Fibroblast of peridontal ligament (primary cell): ENCODE data around the gene LYST.

ENCODE experiments used
- DNase-seq: peaks from one replicate; pipeline ENCODE4 v3.0.0-alpha.2; 2010; ENCODE audit errors: extremely low read depth

LYST gene

GRCh38 chr1:235885655-235886262 is 19.1 kb upstream of the LYST start:
- no peak for DNase-seq

- peak; percentile 100 for DNase-seq
Observed at GRCh38 chr1:235883261-235883927, 16.7 kb upstream of the LYST start.

GRCh38 chr1:235882816-235883215 is 16.1 kb upstream of the LYST start:
- peak; percentile 79 for DNase-seq

- peak; percentile 31 for DNase-seq
Observed at GRCh38 chr1:235881930-235882700, 15.4 kb upstream of the LYST start.

GRCh38 chr1:235878082-235878811 is 11.5 kb upstream of the LYST start:
- no peak for DNase-seq

- no peak for DNase-seq
Observed at GRCh38 chr1:235876402-235876841, 9.7 kb upstream of the LYST start.

GRCh38 chr1:235875036-235875597 is 8.4 kb upstream of the LYST start:
- DNase-seq, result no peak

GRCh38 chr1:235874261-235874660 is 7.6 kb upstream of the LYST start:
- DNase-seq, result peak; percentile 73

GRCh38 chr1:235873571-235873970 is 6.9 kb upstream of the LYST start:
- DNase-seq, result no peak

GRCh38 chr1:235873045-235873444 is 6.3 kb upstream of the LYST start:
- DNase-seq, result no peak

- DNase-seq, result no peak
Observed at GRCh38 chr1:235872270-235872669, 5.6 kb upstream of the LYST start.

- DNase-seq, result no peak
Observed at GRCh38 chr1:235867903-235868469, 1.3 kb upstream of the LYST start.

- DNase-seq, result peak; percentile 92
Observed at GRCh38 chr1:235866913-235867845, 473 bp upstream of the LYST start.

- peak; percentile 30 for DNase-seq
Observed at GRCh38 chr1:235865565-235866204, 1.0 kb downstream of the LYST start.

- peak; percentile 50 for DNase-seq
Observed at GRCh38 chr1:235864931-235865525, 1.7 kb downstream of the LYST start.

- DNase-seq, result no peak
Observed at GRCh38 chr1:235864469-235864868, 2.2 kb downstream of the LYST start.

GRCh38 chr1:235863699-235864093 is 3.0 kb downstream of the LYST start:
- no peak for DNase-seq

GRCh38 chr1:235861857-235862256 is 4.8 kb downstream of the LYST start:
- DNase-seq, result no peak

- DNase-seq, result no peak
Observed at GRCh38 chr1:235860829-235861228, 5.9 kb downstream of the LYST start.
